ENCODE results near the gene SLC25A24.
"Not testable (repeated sequence)": the region's sequence is repeated elsewhere in the genome, so short reads cannot be mapped to it uniquely, and the experiment has no call there.

The SLC25A24 gene

GRCh38 chr1:108152782-108153222 lies 47.3 kb downstream of the SLC25A24 start:
- H3K27ac ChIP-seq (ENCODE audit: low read depth, low read length) = no peak overlapping the region
- H3K4me3 ChIP-seq (ENCODE audit: low read depth, low read length) = no peak overlapping the region
- H3K27me3 ChIP-seq (ENCODE audit: control insufficient read depth, insufficient read depth, low read length) = no peaks in the 10 kb centered on the region
- no peaks in the 10 kb centered on the region for H3K4me1 ChIP-seq (ENCODE audit: control insufficient read depth, insufficient read depth, low read length)
- H3K9me3 ChIP-seq (ENCODE audit: control insufficient read depth, insufficient read depth, low read depth, low read length) = no peaks in the 10 kb centered on the region
- peaks cover 63% of the 10 kb centered on the region for H3K36me3 ChIP-seq (ENCODE audit: control insufficient read depth, insufficient read depth, low read length)
- no peak overlapping the region for H3K9ac ChIP-seq (ENCODE audit: low read length)

GRCh38 chr1:108151548-108151947 lies 48.6 kb downstream of the SLC25A24 start:
- Histone ChIP-seq H3K9me3 (ENCODE audit: control insufficient read depth, insufficient read depth, low read depth, low read length) (no peaks in the 10 kb centered on the region), H3K9ac (ENCODE audit: low read length) (no peak overlapping the region), H3K27ac (ENCODE audit: low read depth, low read length) (no peak overlapping the region), H3K4me1 (ENCODE audit: control insufficient read depth, insufficient read depth, low read length) (no peaks in the 10 kb centered on the region), H3K27me3 (ENCODE audit: control insufficient read depth, insufficient read depth, low read length) (no peaks in the 10 kb centered on the region), H3K4me3 (ENCODE audit: low read depth, low read length) (no peak overlapping the region), H3K36me3 (ENCODE audit: control insufficient read depth, insufficient read depth, low read length) (peaks cover 61% of the 10 kb centered on the region)

- Histone ChIP-seq H3K27me3 (ENCODE audit: control insufficient read depth, insufficient read depth, low read length) (no peaks in the 10 kb centered on the region), H3K27ac (ENCODE audit: low read depth, low read length) (no peak overlapping the region), H3K36me3 (ENCODE audit: control insufficient read depth, insufficient read depth, low read length) (peaks cover 59% of the 10 kb centered on the region), H3K4me1 (ENCODE audit: control insufficient read depth, insufficient read depth, low read length) (no peaks in the 10 kb centered on the region), H3K4me3 (ENCODE audit: low read depth, low read length) (no peak overlapping the region), H3K9ac (ENCODE audit: low read length) (no peak overlapping the region), H3K9me3 (ENCODE audit: control insufficient read depth, insufficient read depth, low read depth, low read length) (0 out of 2 replicates have a peak, but pooled peaks cover 1% of the 10 kb centered on the region)
Observed at GRCh38 chr1:108149796-108150467, 50.2 kb downstream of the SLC25A24 start.

DNA sequence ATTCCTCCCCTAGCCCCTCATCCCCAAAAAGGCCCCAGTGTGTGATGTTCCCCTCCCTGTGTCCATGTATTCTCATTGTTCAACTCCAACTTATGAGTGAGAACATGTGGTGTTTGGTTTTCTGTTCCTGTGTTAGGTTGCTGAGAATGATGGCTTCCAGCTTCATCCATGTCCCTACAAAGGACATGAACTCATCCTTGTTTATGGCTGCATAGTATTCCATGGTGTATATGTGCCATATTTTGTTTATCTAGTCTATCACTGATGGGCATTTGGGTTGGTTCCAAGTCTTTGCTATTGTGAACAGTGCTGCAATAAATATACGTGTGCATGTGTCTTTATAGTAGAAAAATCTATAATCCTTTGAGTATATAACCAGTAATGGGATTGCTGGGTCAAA lies 55.6 kb downstream of the SLC25A24 start:
- H3K4me1 ChIP-seq (ENCODE audit: control insufficient read depth, insufficient read depth, low read length); H3K9me3 ChIP-seq (ENCODE audit: control insufficient read depth, insufficient read depth, low read depth, low read length); H3K27me3 ChIP-seq (ENCODE audit: control insufficient read depth, insufficient read depth, low read length); H3K9ac ChIP-seq (ENCODE audit: low read length); H3K27ac ChIP-seq (ENCODE audit: low read depth, low read length); H3K4me3 ChIP-seq (ENCODE audit: low read depth, low read length): not testable (repeated sequence)
- H3K36me3 ChIP-seq (ENCODE audit: control insufficient read depth, insufficient read depth, low read length) = peaks cover 43% of the 10 kb centered on the region

GRCh38 chr1:108142773-108143394 lies 57.3 kb downstream of the SLC25A24 start:
- H3K36me3 ChIP-seq (ENCODE audit: control insufficient read depth, insufficient read depth, low read length) = peaks cover 44% of the 10 kb centered on the region
- H3K27me3 ChIP-seq (ENCODE audit: control insufficient read depth, insufficient read depth, low read length) = no peaks in the 10 kb centered on the region
- H3K4me1 ChIP-seq (ENCODE audit: control insufficient read depth, insufficient read depth, low read length) = no peaks in the 10 kb centered on the region
- H3K9me3 ChIP-seq (ENCODE audit: control insufficient read depth, insufficient read depth, low read depth, low read length) = 0 out of 2 replicates have a peak, but pooled peaks cover 3% of the 10 kb centered on the region
- no peak overlapping the region for H3K4me3 ChIP-seq (ENCODE audit: low read depth, low read length)
- no peak overlapping the region for H3K27ac ChIP-seq (ENCODE audit: low read depth, low read length)
- H3K9ac ChIP-seq (ENCODE audit: low read length) = no peak overlapping the region

- H3K27ac ChIP-seq (ENCODE audit: low read depth, low read length) = no peak overlapping the region
- H3K4me3 ChIP-seq (ENCODE audit: low read depth, low read length) = no peak overlapping the region
- no peak overlapping the region for H3K9ac ChIP-seq (ENCODE audit: low read length)
- no peaks in the 10 kb centered on the region for H3K4me1 ChIP-seq (ENCODE audit: control insufficient read depth, insufficient read depth, low read length)
- H3K9me3 ChIP-seq (ENCODE audit: control insufficient read depth, insufficient read depth, low read depth, low read length) = 0 out of 2 replicates have a peak, but pooled peaks cover 3% of the 10 kb centered on the region
- peaks cover 45% of the 10 kb centered on the region for H3K36me3 ChIP-seq (ENCODE audit: control insufficient read depth, insufficient read depth, low read length)
- no peaks in the 10 kb centered on the region for H3K27me3 ChIP-seq (ENCODE audit: control insufficient read depth, insufficient read depth, low read length)
Observed at GRCh38 chr1:108142258-108142657, 57.9 kb downstream of the SLC25A24 start.

- H3K4me1 ChIP-seq (ENCODE audit: control insufficient read depth, insufficient read depth, low read length) = no peaks in the 10 kb centered on the region
- peaks cover 51% of the 10 kb centered on the region for H3K36me3 ChIP-seq (ENCODE audit: control insufficient read depth, insufficient read depth, low read length)
- H3K27me3 ChIP-seq (ENCODE audit: control insufficient read depth, insufficient read depth, low read length) = no peaks in the 10 kb centered on the region
- no peak overlapping the region for H3K4me3 ChIP-seq (ENCODE audit: low read depth, low read length)
- H3K27ac ChIP-seq (ENCODE audit: low read depth, low read length) = no peak overlapping the region
- 0 out of 2 replicates have a peak, but pooled peaks cover 3% of the 10 kb centered on the region for H3K9me3 ChIP-seq (ENCODE audit: control insufficient read depth, insufficient read depth, low read depth, low read length)
- no peak overlapping the region for H3K9ac ChIP-seq (ENCODE audit: low read length)
Observed at GRCh38 chr1:108141621-108142020, 58.5 kb downstream of the SLC25A24 start.

GRCh38 chr1:108140936-108141335 lies 59.2 kb downstream of the SLC25A24 start:
- Histone ChIP-seq H3K27me3 (ENCODE audit: control insufficient read depth, insufficient read depth, low read length) (no peaks in the 10 kb centered on the region), H3K4me3 (ENCODE audit: low read depth, low read length) (no peak overlapping the region), H3K4me1 (ENCODE audit: control insufficient read depth, insufficient read depth, low read length) (no peaks in the 10 kb centered on the region), H3K9ac (ENCODE audit: low read length) (no peak overlapping the region), H3K27ac (ENCODE audit: low read depth, low read length) (no peak overlapping the region), H3K36me3 (ENCODE audit: control insufficient read depth, insufficient read depth, low read length) (peaks cover 51% of the 10 kb centered on the region), H3K9me3 (ENCODE audit: control insufficient read depth, insufficient read depth, low read depth, low read length) (0 out of 2 replicates have a peak, but pooled peaks cover 3% of the 10 kb centered on the region)

DNA sequence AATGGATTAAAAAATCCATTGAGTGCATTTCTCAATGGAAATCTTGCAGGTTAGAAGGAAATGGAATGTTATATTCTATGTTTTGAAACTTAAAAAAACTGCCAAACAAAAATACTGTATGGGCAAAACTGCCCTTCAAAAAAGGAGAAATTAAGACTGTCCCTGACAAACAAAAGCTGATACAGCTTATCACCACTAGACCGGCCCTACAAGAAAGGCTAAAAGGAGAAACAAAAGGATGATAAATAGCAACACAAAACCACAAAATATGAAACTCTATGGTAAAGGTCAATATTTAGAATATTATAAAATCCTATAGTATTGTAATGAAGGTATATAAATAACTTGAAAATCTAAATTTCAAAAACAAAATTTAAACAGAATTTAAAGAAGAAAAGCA lies 60.0 kb downstream of the SLC25A24 start:
- H3K9me3 ChIP-seq (ENCODE audit: control insufficient read depth, insufficient read depth, low read depth, low read length) = 0 out of 2 replicates have a peak, but pooled peaks cover 3% of the 10 kb centered on the region
- no peaks in the 10 kb centered on the region for H3K4me1 ChIP-seq (ENCODE audit: control insufficient read depth, insufficient read depth, low read length)
- no peaks in the 10 kb centered on the region for H3K27me3 ChIP-seq (ENCODE audit: control insufficient read depth, insufficient read depth, low read length)
- no peak overlapping the region for H3K4me3 ChIP-seq (ENCODE audit: low read depth, low read length)
- H3K27ac ChIP-seq (ENCODE audit: low read depth, low read length) = no peak overlapping the region
- H3K9ac ChIP-seq (ENCODE audit: low read length) = no peak overlapping the region
- peaks cover 55% of the 10 kb centered on the region for H3K36me3 ChIP-seq (ENCODE audit: control insufficient read depth, insufficient read depth, low read length)

DNA sequence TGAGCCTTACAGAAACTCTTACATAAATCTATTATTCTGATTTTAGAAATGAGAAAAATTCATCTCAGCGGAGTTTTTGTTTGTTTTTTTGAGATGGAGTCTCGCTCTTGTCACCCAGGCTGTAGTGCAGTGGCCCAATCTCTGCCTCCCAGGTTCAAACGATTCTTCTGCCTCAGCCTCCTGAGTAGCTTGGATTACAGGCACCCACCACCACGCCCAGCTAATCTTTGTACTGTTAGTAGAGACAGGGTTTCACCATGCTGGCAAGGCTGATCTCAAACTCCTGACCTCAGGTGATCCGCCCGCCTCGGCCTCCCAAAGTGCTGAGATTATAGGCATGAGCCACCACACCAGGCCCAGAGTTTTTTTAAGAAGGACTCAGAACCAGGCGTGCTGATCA lies 60.6 kb downstream of the SLC25A24 start:
- H3K9ac ChIP-seq (ENCODE audit: low read length); H3K9me3 ChIP-seq (ENCODE audit: control insufficient read depth, insufficient read depth, low read depth, low read length); H3K4me3 ChIP-seq (ENCODE audit: low read depth, low read length); H3K27ac ChIP-seq (ENCODE audit: low read depth, low read length); H3K4me1 ChIP-seq (ENCODE audit: control insufficient read depth, insufficient read depth, low read length); H3K27me3 ChIP-seq (ENCODE audit: control insufficient read depth, insufficient read depth, low read length): not testable (repeated sequence)
- peaks cover 55% of the 10 kb centered on the region for H3K36me3 ChIP-seq (ENCODE audit: control insufficient read depth, insufficient read depth, low read length)

GRCh38 chr1:108133148-108133547 lies 67.0 kb downstream of the SLC25A24 start:
- not testable (repeated sequence) for H3K27me3 ChIP-seq (ENCODE audit: control insufficient read depth, insufficient read depth, low read length); H3K27ac ChIP-seq (ENCODE audit: low read depth, low read length); H3K9ac ChIP-seq (ENCODE audit: low read length); H3K4me3 ChIP-seq (ENCODE audit: low read depth, low read length); H3K4me1 ChIP-seq (ENCODE audit: control insufficient read depth, insufficient read depth, low read length)
- H3K9me3 ChIP-seq (ENCODE audit: control insufficient read depth, insufficient read depth, low read depth, low read length) = peaks cover 24% of the 10 kb centered on the region
- peaks cover 38% of the 10 kb centered on the region for H3K36me3 ChIP-seq (ENCODE audit: control insufficient read depth, insufficient read depth, low read length)
